OCI-LY1 (cell line): ENCODE data around the gene AAK1.

Source experiments
- CTCF ChIP-seq: fragments of 200-600 bp; sonication (generic), shearing (Covaris generic); IDR thresholded peaks from 2 replicates; pipeline ENCODE4 v1.5.1; 2017; ENCODE audit warnings: mild to moderate bottlenecking, antibody characterized with exemption, low read length, moderate library complexity, mixed read lengths
- EZH2 ChIP-seq: fragments of 200-600 bp; sonication (generic), shearing (Covaris generic); IDR thresholded peaks from 2 replicates; pipeline ENCODE4 v1.8.0; 2017; ENCODE audit warnings: borderline replicate concordance, mixed run types, mild to moderate bottlenecking, antibody characterized with exemption, low read length, moderate library complexity, mixed read lengths

DNA sequence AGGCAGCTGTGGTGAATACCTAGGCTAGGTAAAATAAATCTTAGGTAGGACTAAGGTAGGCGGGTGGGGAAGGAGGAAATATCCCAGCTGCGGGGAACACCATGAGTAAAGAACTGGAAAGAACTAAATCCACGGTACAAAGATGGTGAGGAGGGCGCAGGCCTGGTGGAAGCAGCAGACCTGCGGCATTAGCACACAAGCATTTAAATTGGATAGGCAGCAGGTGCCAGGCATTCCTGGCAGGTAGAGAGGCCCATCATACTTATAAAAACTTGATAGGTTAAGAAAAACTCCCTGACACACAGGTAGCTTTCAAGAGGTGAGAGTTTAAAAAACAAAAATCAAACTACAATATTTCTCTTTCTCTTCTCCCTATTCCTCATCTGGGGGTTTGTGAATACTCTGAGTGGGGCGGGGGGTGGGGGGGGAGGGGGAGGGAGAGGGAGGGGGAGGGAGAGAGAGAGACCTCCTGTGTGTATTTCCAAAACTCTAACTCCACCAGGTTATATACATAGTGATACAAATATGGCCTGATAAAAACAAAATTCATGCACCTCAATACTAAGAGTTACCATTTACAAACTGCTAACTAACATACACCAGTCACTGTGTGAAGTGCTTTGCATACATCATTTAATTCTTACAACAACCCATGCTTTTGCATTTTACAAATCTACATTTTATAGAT lies 13.5 kb downstream of the AAK1 start:
- TF ChIP-seq EZH2, result no peak
- TF ChIP-seq CTCF, result no peak
